NCI-H1105 treated with DMSO at 0.1 percent for 48 hours (cell line): ENCODE results near the gene TRIM16.
"Not testable (repeated sequence)": the region's sequence is repeated elsewhere in the genome, so short reads cannot be mapped to it uniquely, and the experiment has no call there.

Experiments
- DNase-seq: peaks from one replicate; lab custom pipeline; 2025; lab: John Stamatoyannopoulos, UW

Gene TRIM16

GRCh38 chr17:15683824-15684478 lies at the start of gene TRIM16:
Gene TRIM16 (minus strand): TSS chr17:15684311. CDS start chr17:15651609, 32,702 bp downstream.
- DNase-seq = peak; percentile 46

- DNase-seq = not testable (repeated sequence)
Observed at GRCh38 chr17:15733174-15733789, 49.2 kb upstream of the TRIM16 start.

- DNase-seq = not testable (repeated sequence)
Observed at GRCh38 chr17:15731900-15732299, 47.8 kb upstream of the TRIM16 start, which contains the start of gene TBC1D26. Gene TBC1D26 (plus strand): TSS chr17:15732283. CDS start chr17:15735349, 3,066 bp downstream.

DNA sequence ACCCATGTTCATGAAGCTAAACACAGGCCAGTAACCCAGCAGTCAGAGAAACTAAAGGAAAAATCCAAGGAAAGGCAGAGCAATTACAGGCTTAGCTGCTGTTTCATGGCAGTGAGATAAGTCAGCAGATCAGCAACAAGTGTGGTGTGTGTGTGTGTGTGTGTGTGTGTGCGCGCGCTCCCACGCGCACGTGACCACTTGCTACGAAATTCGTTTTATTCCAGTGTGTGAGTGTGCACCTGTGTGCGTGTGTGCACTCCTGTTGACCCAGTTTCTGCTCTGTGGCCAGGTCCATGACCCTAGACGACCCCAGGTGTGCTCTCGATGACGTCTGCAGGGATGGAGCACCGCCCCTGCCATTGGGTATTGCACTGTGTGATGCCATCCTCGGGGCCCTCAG lies 46.4 kb upstream of the TRIM16 start:
- not testable (repeated sequence) for DNase-seq

DNA sequence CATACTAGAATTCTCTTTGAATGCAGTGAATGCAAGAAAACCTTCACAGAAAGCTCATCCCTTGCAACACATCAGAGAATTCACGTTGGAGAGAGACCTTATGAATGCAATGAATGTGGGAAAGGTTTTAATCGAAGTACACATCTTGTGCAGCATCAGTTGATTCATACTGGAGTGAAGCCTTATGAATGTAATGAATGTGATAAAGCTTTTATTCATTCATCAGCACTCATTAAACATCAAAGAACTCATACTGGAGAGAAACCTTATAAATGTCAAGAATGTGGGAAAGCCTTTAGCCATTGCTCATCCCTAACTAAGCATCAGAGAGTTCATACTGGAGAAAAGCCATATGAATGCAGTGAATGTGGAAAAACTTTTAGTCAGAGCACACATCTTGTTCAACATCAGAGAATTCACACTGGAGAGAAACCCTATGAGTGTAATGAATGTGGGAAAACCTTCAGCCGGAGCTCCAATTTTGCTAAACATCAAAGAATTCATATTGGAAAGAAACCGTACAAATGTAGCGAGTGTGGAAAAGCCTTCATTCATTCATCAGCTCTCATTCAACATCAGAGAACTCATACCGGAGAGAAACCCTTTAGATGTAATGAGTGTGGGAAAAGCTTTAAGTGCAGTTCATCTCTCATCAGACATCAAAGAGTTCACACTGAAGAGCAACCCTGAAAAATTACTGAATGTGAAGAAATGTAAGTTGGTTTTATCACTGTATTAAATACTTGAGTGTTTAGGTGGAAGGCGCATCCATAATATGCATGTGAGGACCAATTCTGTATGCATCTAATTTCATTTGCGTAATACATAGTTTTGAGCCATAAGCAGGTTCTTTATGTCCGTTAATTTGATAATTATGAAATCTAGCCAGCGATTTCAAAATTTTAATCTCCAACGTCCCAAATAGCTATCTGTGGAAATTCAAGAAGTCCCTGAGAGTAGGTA lies 32.8 kb upstream of the TRIM16 start:
- not testable (repeated sequence) for DNase-seq

DNA sequence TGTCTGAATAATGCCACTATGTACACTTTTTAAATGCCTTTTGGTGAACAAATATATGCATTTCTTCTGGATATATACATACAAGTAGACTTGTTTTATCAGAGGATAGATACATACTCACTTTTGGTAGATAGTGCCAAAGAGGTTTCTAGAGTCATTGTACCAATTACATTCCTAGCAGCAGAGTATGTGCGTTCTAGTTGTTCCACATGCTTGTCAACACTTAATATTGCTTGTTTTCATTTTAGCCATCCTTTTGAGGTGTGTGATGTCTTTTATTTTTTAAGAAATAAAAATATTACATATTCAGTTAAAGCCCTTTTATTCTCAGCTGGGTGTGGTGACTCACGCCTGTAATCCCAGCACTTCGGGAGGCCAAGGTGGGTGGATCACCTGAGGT lies 24.8 kb upstream of the TRIM16 start:
- not testable (repeated sequence) for DNase-seq

DNA sequence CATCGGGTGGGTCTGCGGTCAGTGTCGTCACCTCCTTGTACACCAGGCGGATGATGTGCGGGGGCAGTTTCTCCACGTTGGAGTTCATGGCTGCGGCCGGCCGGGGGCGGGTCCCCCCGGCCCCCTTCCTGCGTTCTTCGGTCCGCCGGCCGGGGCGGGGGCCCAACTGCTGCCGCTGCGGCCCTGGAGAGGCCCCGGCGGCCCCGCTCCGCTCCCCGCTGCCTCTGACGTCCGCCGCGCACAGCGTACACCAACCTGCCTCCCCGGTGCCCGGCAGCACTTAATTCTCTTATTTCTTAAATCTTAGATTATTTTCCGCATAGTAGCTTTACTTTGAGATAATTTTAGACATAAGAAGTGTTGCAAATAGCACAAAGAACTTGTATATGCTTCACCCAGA lies 20.7 kb upstream of the TRIM16 start:
- DNase-seq = not testable (repeated sequence)

GRCh38 chr17:15704239-15704638 lies 20.1 kb upstream of the TRIM16 start:
- not testable (repeated sequence) for DNase-seq

- not testable (repeated sequence) for DNase-seq
Observed at GRCh38 chr17:15699937-15700336, 15.8 kb upstream of the TRIM16 start.

DNA sequence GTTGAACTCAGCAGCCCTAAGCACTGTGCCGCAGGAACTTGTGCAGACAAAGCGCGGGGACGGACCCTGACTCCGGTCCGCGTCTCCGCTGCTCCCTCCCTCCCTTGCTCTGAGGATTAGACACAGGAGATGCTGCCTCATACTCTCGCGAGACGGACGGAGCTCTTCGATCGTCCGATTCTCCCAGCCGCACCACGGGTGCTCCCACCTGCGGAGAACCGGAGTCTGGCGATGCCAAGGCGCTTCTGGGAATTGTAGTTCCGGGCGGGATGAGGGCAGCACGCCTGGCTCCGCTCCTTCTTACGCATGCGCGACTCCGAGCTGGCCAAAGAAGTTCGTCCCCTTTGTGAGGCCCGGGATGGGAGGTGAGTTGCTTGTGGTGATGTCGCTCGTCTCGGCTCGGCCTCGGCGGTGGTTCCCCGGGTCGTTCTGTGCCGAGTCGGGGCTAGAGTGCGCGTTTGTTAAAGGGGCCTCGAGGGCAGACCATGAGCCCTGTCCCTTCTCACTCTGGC lies 15.4 kb upstream of the TRIM16 start, which contains the start of gene ZNF286A:
Gene ZNF286A, plus strand, starts transcription at position 340 of the 512 bp plus-strand sequence. CDS start 578 bp downstream, outside the sequence.
- DNase-seq = peak; percentile 100

DNA sequence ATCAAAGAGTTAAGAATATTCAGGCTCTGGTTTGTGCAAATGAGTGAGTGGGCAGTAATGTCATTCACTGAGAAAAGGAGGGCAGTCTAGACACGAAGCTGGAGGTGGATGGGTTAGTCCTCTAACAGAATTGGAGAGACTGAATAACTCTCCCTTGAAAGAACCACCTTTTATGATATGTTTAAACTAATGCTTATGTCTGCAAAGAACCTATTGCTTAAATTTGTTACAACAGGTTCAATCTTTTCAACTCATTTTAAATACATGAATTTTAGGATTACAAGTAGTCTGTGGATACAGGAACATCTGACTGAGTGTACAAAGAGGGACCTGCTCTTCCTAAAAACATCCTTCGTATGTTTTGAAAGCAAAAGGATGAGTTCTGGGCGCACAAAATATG lies 14.9 kb upstream of the TRIM16 start:
- DNase-seq = peak; percentile 19

DNA sequence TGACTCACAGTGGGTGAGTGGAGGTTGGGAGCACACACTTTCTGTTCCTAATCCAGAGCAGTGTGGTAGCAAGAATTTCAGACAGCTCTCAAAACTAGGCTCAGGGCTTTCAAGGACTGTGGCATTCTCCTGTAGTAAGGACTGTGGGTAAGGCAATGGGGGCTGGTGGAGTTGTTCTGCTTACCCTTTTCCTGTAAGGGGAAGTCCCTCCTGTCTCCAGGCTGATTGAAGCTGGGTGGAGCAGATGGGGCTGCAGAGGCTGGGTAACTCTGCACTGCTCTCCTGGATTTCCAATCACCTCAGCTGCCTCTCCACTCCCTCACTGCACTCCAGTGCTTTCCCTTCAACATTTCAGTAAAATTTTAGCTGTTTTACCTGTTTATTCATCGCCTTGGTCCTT lies 3.4 kb upstream of the TRIM16 start:
- DNase-seq = not testable (repeated sequence)

GRCh38 chr17:15683135-15683534 lies 976 bp downstream of the TRIM16 start:
- not testable (repeated sequence) for DNase-seq

DNA sequence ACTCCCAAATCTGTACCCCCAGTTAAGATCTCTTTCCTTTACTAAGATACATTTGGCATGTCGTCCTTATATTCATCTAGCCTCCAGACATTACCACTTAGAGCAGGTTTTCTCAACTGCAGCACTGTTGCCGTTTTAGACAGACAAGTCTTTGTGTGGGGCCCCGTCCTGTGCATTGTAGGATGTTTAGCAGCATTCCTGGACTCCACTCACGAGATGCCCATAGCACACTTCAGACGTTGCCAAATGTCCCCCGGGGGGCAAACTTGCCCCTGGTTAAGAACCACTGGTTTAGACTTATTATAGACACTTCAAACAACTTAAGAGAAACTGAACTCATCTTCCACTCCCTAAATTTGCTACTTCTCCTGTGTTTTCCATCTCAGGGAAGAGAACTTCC lies 8.1 kb downstream of the TRIM16 start:
- not testable (repeated sequence) for DNase-seq

GRCh38 chr17:15674640-15675039 lies 9.5 kb downstream of the TRIM16 start:
- not testable (repeated sequence) for DNase-seq

- not testable (repeated sequence) for DNase-seq
Observed at GRCh38 chr17:15669526-15669925, 14.6 kb downstream of the TRIM16 start.

DNA sequence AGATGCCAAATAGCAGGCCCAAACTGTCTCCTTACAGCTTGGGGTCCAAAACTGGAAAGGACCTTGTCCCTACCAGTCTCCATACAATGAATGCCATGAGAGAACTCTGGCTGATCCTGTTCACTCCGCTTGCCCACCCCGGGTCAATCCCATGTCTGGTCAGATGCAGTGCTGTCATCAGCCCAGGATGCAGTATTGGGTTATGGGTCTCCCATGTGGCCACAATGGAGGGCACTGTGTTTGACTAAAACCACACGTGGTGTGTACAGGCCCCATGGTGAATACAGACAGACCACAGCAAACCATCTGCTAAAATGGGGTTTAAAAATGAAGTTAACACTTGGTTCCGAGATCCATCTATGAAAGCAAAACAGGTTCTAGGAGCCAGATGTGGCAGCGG lies 20.4 kb downstream of the TRIM16 start:
- DNase-seq = no peak

GRCh38 chr17:15663176-15663575 lies 20.9 kb downstream of the TRIM16 start:
- no peak for DNase-seq

DNA sequence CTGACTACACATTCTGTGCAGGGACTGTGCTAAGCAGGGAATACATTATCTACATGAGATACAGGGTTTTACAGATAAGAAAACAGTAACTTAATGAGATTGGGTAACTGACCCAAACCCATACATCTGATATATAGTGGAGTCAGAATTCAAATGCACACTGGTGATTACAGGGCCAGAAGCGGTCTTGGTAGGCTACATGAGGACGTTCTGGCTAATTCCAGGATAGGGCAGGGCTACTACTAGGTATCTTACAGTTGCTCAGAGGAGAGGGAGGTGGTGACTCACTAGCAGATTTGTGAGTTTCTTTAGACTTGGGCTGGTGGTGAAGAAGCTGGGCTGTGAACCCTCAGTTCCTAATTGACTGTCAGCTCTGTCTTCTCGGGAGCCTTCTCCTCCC lies 21.4 kb downstream of the TRIM16 start:
- no peak for DNase-seq

- no peak for DNase-seq
Observed at GRCh38 chr17:15660077-15660476, 24.0 kb downstream of the TRIM16 start.

- no peak for DNase-seq
Observed at GRCh38 chr17:15659663-15660062, 24.4 kb downstream of the TRIM16 start.

GRCh38 chr17:15659236-15659635 lies 24.9 kb downstream of the TRIM16 start:
- no peak for DNase-seq
